ENCODE data around the gene GSTM3. TPM values are rescaled to one million over a fixed set of nuclear protein-coding genes. Genes with fewer than 3 reads are reported as not detected.
A peak's percentile ranks its signal among the peaks of the same experiment; 100 is the strongest.

Gene GSTM3
- total RNA-seq, 1 donor from 2014 or later, result 8.3 TPM

DNA sequence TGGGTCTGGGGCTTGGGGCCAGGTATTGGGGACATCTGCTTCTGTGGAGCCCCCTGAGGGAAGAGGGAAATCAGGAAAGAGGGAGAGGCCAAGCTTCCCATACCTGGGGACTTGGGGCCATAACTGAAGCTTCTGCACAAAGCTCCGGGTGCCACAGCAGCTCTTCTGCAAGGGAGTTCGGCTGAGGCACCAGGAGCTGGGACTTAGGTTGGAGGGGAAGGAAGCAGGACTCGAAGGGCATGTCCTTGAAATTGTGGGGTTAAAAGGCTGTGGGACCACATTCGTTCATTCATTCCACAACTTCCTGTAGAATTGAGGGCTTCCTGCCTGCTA lies 24.6 kb upstream of the GSTM3 start:
- no peak overlapping the region for H3K4me3 Mint-ChIP-seq (ENCODE audit: unreplicated experiment)
- peak; percentile 3 for DNase-seq
- TF ChIP-seq, protein P1, sequence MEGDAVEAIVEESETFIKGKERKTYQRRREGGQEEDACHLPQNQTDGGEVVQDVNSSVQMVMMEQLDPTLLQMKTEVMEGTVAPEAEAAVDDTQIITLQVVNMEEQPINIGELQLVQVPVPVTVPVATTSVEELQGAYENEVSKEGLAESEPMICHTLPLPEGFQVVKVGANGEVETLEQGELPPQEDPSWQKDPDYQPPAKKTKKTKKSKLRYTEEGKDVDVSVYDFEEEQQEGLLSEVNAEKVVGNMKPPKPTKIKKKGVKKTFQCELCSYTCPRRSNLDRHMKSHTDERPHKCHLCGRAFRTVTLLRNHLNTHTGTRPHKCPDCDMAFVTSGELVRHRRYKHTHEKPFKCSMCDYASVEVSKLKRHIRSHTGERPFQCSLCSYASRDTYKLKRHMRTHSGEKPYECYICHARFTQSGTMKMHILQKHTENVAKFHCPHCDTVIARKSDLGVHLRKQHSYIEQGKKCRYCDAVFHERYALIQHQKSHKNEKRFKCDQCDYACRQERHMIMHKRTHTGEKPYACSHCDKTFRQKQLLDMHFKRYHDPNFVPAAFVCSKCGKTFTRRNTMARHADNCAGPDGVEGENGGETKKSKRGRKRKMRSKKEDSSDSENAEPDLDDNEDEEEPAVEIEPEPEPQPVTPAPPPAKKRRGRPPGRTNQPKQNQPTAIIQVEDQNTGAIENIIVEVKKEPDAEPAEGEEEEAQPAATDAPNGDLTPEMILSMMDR (IDR thresholded peaks at IDR 0.05; ENCODE audit: partially characterized antibody, unreplicated experiment), result no peak
- no peaks in the 10 kb centered on the region for H3K4me1 Mint-ChIP-seq (ENCODE audit: low read depth, unreplicated experiment)
- H3K27me3 Mint-ChIP-seq (ENCODE audit: unreplicated experiment), result peaks cover 7% of the 10 kb centered on the region
- no peak overlapping the region for H3K27ac Mint-ChIP-seq (ENCODE audit: unreplicated experiment)
- H3K9me3 Mint-ChIP-seq (ENCODE audit: unreplicated experiment), result peaks cover under 1% of the 10 kb centered on the region
- H3K36me3 Mint-ChIP-seq (ENCODE audit: unreplicated experiment), result no peaks in the 10 kb centered on the region

DNA sequence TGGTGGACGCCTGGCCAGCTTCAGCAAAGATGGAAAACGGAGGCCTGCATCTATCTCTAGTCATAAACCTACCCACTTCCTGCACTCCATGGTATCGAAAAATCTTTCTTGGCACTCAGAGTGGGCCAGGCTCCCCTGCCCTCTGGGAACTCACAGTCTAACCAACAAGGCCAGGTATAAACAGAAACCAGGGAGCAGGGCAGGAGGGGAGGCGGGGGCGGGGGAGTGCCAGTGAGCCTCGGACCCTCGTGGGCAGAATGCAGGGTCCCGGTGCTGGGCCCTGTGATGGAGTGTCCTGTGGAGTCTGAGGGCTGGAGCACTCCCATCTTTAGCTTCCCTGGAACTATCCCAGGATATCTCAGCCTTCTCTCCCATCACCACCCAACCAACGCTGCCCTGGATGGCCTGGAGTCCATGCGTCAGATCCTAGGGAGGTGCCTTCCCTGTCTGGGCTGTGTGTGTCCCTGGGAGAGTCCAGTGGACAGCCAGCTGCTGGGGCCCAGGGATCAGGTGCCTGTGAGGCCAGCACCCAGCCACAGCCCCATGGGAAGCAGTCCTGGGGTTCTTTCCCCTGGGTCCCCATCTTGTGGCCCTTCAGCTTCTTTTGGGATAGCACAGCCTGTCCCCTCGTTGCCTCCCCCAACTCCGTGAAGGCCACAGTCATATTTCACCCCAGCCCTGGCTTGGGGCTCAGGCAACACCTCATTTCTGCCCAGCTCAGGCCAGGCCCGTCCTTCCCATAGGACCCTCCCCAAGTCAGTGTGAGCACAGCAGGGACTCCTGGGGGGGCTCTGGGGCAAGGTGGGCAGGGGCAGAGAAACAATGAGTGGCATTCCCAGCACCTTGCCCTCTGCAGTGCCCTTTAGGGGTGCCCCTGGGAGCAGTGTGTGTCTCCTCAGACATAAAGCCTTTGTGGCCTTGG lies 24.0 kb upstream of the GSTM3 start:
- no peaks in the 10 kb centered on the region for H3K36me3 Mint-ChIP-seq (ENCODE audit: unreplicated experiment)
- H3K27me3 Mint-ChIP-seq (ENCODE audit: unreplicated experiment), result peaks cover 7% of the 10 kb centered on the region
- DNase-seq, result peak; percentile 3
- TF ChIP-seq, protein P1 (IDR thresholded peaks at IDR 0.05; ENCODE audit: partially characterized antibody, unreplicated experiment), result no peak
- no peak overlapping the region for H3K27ac Mint-ChIP-seq (ENCODE audit: unreplicated experiment)
- no peak overlapping the region for H3K4me3 Mint-ChIP-seq (ENCODE audit: unreplicated experiment)
- H3K9me3 Mint-ChIP-seq (ENCODE audit: unreplicated experiment), result no peaks in the 10 kb centered on the region
- H3K4me1 Mint-ChIP-seq (ENCODE audit: low read depth, unreplicated experiment), result no peaks in the 10 kb centered on the region

- Mint-ChIP-seq H3K9me3 (ENCODE audit: unreplicated experiment) (no peaks in the 10 kb centered on the region), H3K27ac (ENCODE audit: unreplicated experiment) (no peak within 1 kb of the TSS), H3K4me3 (ENCODE audit: unreplicated experiment) (no peak within 1 kb of the TSS), H3K36me3 (ENCODE audit: unreplicated experiment) (no peaks in the 10 kb centered on the region), H3K4me1 (ENCODE audit: low read depth, unreplicated experiment) (no peaks in the 10 kb centered on the region), H3K27me3 (ENCODE audit: unreplicated experiment) (peaks cover 5% of the 10 kb centered on the region)
- TF ChIP-seq, protein P1 (IDR thresholded peaks at IDR 0.05; ENCODE audit: partially characterized antibody, unreplicated experiment), result no peak
- DNase-seq, result peak; percentile 10
Measured at GRCh38 chr1:109763646-109764415, 23.0 kb upstream of the GSTM3 start, which contains the start of gene EPS8L3. Gene EPS8L3, minus strand, starts transcription at chr1:109763923. Its CDS starts 2,174 bp downstream, at chr1:109761749.

- peaks cover 5% of the 10 kb centered on the region for H3K27me3 Mint-ChIP-seq (ENCODE audit: unreplicated experiment)
- H3K4me1 Mint-ChIP-seq (ENCODE audit: low read depth, unreplicated experiment), result no peaks in the 10 kb centered on the region
- H3K9me3 Mint-ChIP-seq (ENCODE audit: unreplicated experiment), result no peaks in the 10 kb centered on the region
- DNase-seq, result peak; percentile 5
- H3K36me3 Mint-ChIP-seq (ENCODE audit: unreplicated experiment), result no peaks in the 10 kb centered on the region
- H3K27ac Mint-ChIP-seq (ENCODE audit: unreplicated experiment), result no peak overlapping the region
- TF ChIP-seq, protein P1 (IDR thresholded peaks at IDR 0.05; ENCODE audit: partially characterized antibody, unreplicated experiment), result no peak
- no peak overlapping the region for H3K4me3 Mint-ChIP-seq (ENCODE audit: unreplicated experiment)
Measured at GRCh38 chr1:109762821-109763645, 22.2 kb upstream of the GSTM3 start.
